Thyroid gland (tissue), 4 donors: ENCODE results near the gene KRTAP29-1.
"Not testable (repeated sequence)": the region's sequence is repeated elsewhere in the genome, so short reads cannot be mapped to it uniquely, and the experiment has no call there.

ENCODE experiments used
- CTCF ChIP-seq, 6 experiments: fragments of 200-600 bp in 3 of 6; fragments of 450-650 bp in 3 of 6; sonication (generic) in 3 of 6; IDR thresholded peaks; one replicate each; pipeline ENCODE4 v1.5.1; 2016 to 2019; ENCODE audit warnings: antibody characterized with exemption in 6 of 6, mild to moderate bottlenecking in 2 of 6, inconsistent platforms in 1 of 6, moderate library complexity in 1 of 6
- POLR2A ChIP-seq, 2 donors: fragments of 450-650 bp; IDR thresholded peaks; one replicate each; pipeline ENCODE4 v1.6.1; 2017; ENCODE audit warnings: antibody characterized with exemption in 2 of 2, mild to moderate bottlenecking in 2 of 2, moderate library complexity in 1 of 2

- not testable (repeated sequence) for TF ChIP-seq CTCF, POLR2A (IDR thresholded peaks at IDR 0.05)
Observed at GRCh38 chr17:41275648-41276190, 26.9 kb downstream of the KRTAP29-1 start, which contains the start of gene KRTAP9-7.
